ENCODE measurements around the gene FZD7.

The FZD7 gene

DNA sequence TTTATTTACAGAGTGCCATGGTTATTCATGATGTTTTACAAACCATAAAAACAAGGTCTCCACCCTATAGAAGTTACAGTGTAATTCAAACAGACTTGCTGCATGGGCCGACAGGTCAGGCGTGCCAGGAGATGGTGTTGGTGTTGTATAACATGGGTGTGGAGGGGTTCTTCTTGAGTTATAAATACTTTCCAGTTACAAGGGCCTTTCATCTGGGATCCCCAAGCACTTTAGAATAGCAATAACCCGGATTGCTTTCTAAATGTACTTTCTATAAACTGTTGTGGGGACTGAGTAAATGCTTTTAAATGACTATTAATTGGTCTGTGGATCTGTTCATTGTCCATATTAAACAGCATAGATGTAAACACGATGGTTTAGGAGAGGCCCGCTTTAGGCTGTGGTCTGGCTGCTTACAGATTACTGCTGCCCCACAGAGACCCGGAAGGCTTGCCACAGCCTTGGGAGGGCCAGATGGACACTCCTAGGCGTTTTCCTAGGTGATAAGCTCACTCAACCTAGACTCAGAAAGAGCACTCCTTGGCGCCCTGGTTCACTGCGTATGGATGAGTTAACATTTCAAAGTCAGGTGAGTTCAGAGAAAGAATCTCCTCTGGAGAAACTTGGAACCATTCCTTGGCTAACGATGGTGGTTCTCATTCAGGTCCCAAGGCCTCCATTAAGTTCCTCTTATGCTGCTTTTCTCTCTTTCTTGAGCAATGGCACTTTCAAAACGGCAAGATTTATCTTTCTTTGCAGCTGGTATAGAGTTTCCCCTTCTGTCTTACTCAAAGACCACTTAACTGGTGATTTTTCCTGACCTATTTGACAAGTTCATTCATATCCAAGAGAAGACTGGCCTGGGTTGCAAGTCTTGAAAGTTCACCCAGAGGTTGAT is 35.8 kb downstream of the FZD7 start:
- no peak for DNase-seq (ENCODE audit: low read depth)

DNA sequence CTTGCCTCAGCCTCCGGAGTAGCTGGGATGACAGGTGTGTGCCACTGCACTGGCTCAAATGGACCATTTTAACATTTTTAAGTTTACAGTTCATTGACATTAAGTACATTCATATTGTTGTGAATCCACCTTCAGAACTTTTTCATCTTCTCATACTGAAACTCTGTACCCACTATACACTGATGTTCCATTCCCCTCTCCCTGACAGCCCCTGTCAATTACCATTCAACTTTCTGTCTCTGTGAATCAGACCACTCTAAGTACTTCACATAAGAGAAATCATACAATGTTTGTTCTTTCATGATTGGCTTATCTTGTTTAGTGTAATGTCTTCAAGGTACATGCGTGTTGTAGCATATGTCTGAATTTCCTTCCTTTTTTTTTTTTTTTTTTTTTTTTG is 37.5 kb downstream of the FZD7 start:
- no peak for DNase-seq (ENCODE audit: low read depth)

DNA sequence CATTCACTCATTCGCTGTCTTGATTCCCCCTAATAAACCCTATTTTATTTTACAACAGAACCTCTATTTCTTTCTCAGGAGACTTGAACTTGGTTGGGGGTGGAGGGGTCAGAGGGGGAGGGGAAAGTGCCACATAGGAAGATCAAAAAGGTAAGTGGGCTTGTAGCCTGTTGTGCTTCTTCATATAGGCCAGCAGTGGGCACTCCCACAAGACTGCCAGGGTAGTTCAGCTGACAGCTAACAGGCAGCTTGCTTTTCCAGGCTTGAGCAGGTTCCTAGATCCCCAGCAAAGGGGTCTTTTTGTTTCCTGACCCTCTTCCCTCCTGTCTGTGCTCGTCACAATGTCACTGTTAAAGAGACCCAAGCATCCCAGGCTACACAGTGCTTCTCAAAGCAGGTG is 38.6 kb downstream of the FZD7 start:
- DNase-seq (ENCODE audit: low read depth) = no peak

DNA sequence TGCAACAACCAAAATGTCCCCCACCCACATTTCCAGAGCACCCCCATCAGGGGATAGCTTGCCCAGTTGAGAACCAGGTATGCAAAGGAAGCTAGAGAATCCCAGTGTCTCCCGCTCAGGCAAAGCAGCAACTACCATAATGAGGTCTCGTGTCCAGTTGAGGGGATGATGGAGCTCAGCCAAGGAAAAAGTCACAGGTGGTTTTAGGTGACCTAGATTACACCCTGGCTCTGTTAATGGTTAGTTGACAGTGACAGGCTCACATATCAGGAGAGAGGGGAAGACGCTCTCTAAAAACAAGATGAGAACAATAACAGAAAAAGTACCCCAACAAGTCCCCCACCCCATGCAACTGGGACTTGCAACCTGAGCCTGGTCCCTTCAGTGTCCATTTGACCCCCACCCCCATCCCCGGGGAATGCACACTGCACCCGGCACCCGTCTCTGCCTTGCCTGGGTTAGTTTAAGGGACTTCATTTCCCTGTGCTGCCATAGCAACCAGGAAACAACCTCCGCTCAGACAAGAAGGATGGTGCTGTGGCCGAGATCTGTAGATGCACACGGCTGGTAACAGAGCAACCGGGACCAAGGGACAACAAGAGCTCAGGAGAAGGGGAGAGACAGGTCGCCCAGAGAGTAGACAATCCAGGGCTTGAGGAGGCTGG is 39.2 kb downstream of the FZD7 start, which contains the start of gene KIAA2012:
KIAA2012 (plus strand) TSS at position 519 of the 665 bp plus-strand sequence. CDS start 373 bp downstream, outside the sequence.
- DNase-seq (ENCODE audit: low read depth) = no peak

DNA sequence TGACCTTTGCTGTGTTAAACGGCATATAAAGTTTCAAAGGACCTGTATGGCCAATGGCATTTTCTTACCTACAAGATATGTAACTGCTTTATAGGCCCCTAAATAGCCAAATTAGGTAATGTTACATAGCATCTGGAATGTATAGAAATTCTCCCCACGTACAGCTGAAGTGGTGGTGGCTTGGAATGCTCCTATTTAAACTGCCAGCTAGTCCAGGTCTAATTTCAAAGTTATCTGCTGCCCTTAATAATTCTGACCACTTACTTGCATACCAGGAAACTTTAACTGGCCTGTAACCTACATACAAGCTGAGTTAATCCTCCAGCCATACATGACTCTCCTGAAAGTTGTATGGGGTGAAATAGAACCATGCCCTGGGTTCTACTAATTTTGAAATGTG is 40.7 kb downstream of the FZD7 start:
- no peak for DNase-seq (ENCODE audit: low read depth)

DNA sequence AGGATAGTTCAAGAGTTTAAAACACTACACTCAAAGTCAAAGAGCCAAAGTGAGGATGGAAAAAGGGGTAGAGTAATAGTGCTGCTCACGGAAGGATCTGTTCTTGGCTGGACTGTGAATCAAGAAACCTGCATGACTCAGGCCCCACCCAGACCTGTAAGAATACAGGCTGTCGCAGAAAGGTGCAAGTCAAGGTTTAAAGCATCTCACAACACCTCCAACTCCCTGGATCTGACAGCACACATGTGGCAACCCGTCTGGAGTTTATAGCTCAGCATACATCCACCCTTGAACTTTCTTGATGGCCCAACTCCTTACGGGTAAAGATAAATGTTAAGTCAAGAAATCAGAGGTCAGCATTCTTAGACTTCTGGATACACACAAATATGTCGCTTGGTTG is 45.7 kb downstream of the FZD7 start:
- DNase-seq (ENCODE audit: low read depth) = no peak

DNA sequence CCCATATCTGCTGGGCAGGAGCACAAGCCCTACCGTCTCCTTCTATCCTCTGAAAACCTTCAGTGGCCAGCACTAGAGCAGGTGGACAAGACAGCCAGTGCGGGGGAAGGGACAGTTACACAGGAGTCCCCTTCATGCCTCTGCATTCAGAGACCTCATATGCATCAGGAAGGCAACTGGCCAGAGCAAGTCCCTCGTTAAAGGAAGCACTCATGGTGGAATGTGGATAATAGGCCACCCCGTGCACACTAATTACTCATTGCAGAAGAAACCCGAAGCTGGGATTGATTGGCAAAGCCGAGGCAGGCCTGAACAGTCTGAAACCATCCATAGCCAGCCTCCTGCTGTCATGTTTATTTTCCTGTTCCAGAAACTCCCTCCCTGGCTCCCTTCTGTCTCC is 50.6 kb downstream of the FZD7 start:
- no peak for DNase-seq (ENCODE audit: low read depth)
